HG02610 (cell line): Measurements from ENCODE around the gene THAP4.
A peak's percentile ranks its signal among the peaks of the same experiment; 100 is the strongest.

Experiments used
- ATAC-seq: cut with Tn5 transposase; IDR thresholded peaks from one replicate; pipeline ENCODE4 v1.9.1; 2021; ENCODE audit warnings: mild to moderate bottlenecking, moderate library complexity; ENCODE audit not compliant: unreplicated experiment

The THAP4 gene

DNA sequence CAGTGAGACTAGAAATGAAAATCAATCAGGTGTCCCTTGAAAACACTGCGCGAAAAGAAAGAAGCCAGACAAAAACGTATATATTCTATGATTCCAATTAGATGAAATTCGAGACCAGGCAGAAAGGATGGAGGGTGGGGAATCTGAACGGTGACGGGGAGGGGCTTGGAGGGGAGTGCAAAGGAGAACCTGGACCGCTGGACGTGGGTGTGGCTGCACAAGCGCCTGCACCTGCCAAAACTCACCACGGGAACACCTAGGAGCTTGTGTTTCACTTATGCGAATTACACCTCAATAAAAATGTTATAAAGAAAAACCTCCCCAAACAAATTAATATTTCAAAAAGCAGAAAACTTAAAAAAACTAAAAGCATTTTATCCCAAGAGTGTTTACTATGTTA lies 21.9 kb downstream of the THAP4 start:
- ATAC-seq: no peak

DNA sequence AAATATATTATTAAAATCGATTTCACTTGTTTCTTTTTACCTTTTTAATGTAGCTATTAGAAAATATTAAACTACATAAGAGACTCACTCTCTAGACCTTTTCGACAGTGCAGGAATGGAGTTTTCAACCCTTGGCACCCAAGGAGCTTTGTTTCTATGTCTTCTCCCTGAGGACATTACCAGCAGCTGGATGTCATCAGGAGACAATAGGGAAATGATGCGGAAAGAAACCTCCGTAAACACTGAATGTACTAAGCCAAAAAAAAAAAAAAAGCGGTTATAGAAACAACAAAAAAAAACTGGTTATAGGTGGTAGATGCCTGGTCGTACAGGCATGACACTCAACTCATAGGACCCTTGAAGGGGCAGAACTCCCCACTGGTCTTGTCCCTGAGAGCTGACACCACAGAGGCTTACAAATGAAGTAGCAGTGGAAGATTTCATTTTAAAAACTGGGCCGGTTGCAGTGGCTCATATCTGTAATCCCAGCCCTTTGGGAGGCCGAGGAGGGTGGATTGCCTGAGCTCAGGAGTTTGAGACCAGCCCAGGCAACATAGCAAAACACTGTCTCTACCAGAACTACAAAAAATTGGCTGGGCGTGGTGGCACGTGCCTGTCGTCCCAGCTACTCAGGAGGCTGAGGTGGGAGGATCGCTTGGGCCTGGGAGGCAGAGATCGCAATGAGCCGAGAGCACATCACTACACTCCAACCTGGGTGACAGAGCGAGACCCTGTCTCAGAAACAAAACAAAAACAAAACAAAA lies 23.8 kb downstream of the THAP4 start:
- ATAC-seq: no peak

DNA sequence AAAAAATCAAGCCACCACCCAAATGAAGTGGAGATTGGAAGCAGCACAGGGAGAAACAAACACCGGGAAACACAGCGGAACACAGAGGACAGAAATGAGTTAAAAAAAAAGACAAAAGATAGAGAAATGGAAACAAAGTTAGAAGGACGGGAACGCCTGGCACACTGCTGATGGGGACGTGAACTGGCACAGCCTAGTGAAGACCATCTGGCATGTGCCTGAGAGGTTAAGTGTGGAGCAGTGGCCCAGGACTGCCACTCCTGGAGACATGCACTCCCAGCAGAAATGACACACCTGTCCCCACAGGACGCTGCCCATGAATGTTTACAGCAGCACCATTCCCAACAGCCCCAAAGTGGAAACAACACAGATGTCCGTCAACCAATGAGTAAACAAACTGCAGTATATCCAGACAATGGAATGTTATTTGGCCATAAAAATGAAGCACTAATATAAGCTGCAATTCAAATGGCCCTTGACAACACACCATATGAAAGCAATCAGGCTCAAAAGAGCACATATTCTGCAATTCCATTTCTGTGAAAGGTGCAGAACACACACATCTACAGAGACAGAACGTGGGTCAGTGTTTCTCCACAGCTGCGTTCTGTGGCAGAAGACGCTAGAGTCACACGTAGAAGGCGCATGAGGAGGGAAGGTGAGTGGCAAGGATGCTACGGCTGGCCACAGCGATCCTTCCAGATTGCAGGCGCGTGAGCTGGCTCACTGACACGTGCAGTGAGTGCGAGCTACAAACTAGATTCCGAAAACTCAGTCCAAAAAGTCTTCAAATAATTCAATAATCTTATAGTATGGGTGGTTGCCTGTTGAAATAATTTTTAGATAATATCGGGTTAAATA lies 24.6 kb downstream of the THAP4 start:
- ATAC-seq: no peak

DNA sequence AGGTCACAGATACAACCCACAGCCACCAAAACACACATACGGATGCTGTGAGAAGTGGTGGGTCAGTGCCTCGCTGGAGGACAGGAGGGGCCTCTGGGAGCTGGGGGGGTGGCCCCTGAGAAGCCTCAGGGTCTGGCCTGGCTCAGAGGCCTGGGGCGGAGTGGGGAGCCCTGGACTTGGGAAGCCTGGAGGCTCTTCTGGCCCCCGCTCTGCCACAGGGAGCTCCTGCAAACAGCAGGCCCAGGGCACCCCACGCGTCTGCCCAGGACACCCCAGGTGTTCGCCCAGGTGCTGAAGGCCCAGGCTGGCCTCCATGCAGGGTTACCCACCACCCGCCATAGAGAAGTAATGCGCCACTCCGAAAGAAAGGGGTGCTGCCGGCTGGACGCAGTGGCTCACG lies 25.9 kb downstream of the THAP4 start:
- ATAC-seq: no peak

DNA sequence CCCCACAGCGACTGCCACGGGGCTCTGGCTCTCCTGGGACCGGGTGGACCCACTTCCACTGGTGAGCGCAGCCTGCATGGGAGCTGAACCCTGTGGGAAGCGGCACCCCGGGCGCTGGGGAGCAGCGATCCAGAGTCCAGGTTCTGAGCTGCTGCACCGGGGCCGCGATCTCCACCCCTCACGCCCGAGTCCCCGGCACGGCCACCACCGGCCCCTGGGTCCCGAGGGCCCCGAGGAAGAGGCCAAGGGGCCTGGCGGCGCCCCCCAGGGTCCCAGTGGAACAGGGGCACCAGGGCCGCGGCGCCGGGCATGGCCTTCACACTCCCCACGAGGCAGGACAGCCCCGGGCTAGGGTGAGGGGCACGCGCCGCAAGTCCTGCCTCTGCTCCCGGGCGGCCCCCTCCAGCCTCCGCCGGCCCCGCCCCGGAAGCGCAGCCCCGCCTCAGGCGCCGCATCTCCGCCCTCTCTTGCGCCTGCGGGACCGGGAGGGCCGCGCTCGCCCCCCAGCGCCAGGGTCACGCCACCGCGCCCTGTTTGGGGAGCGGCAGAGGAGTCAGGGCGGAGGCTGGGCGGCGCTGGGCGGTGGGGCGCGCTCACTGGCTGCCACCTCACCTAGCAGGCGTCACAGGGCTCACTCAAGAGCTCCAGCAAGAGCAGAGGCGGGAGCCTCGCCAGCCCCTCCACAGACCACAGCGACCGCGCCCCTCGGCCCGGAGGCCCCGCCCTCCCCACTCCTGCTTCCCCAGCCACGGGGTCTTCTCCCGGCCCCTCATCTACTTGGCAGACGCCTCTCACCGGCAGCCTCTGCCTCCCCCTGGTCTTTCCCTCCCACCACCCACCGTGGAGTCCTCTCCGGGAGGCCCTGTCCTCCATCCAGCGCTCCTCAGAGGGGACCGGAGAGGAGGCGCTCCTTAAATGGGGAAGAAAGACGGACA lies 26.8 kb downstream of the THAP4 start:
- peak; percentile 92 for ATAC-seq

DNA sequence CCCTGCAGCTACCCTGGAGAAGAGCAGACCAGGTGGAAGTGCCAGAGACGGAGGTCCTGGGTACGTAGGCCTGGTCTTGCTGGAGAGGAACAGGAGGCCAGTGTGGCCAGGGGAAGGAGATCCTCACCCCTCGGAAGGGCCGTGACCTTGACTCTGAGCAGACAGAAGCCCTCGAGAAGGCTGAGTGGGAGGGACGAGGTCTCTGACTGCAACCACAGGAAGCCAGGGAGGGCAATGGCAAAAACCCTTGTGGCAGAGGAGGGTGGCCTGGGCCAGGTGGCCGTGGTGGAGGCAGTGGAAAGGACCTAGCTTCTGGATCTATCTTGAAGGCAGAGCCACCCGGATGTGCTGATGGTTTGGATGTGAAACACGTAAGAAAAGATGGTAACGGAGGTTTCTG lies 28.1 kb downstream of the THAP4 start:
- no peak for ATAC-seq

DNA sequence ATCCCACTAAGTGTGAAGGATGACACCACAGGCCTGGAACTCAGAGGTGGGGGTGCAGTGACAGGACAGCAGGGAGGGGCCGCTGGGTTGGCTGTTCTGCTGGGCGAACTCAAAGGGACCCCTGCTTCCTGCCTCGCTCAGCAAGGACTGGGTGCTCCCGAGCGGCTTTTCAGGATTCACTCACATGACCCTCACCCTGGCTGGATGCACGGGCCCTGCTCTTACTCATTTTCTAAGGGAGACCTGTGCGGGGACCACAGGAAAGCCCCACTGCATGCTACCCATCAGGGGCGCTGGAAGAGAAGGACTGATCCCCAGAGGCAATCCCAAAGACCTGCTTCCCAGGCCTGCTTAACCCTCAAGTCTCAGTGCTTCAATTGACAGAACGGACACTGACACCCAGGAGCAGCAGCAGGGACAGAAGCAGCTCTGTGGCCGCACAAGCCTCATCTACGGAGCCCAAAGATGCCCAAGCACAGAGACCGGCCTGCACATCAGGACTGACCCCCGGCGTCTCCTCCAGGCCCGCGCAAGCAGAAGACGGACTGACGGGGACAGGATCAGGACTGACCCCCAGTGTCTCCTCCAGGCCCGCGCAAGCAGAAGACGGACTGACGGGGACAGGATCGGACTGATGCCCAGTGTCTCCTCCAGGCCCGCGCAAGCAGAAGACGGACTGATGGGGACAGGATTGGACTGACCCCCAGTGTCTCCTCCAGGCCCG lies 29.6 kb downstream of the THAP4 start:
- no peak for ATAC-seq

DNA sequence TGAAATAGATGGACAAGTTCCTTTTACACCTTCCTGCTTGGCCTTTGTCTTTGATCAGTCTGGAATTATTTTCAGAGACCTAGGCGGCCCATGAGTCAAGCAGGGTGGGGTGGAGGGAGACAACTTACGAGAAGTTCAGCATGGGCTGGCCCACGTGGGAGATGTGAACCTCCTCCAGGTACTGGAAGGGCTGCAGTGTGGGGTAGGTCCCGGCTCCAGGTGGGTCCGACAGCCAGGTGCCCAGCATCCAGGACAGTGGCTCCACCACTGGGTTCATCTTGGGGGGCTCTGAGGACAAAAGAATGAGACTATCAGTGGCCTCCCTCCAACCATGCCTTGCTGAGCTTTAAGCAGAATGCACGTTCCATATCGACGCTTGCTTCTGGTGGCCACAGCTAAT lies 30.8 kb downstream of the THAP4 start:
- no peak for ATAC-seq

DNA sequence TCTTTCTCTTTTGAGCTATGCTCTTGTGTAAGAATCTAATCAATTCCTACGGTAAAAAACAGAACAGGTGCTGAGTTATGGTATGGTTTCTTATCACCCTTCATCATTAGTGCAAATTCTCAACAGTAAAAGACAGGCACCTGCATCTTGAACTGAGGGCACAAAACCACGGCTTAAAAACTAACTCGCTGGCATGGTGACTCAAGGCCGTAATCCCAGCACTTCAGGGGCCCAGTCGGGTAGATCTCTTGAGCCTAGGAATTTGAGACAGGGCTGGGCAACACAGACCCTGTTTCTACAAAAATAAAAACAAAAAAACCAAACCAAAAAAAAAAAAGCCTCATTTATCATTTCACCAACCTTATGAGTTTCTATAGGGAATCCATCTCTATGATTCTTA lies 33.3 kb downstream of the THAP4 start:
- ATAC-seq: no peak

DNA sequence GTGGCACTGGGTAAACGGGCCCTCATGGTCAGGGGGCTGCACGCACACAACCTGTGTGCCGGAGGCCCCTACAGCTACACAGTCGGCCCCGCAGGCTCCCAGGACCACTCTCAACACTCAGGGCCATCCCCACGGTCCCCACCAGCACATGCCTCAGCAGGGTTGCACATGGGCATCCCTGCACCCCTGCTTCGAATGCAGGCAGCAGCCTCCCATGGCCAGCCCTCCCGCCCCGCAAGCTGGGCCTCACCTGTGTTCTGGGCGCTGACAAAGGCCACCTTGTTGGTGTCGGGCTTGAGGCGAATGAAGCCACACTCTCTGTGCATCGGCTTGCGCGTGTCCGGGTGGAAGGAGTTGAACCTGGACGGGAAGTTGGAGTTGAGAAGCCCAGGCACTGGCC lies 34.2 kb downstream of the THAP4 start:
- no peak for ATAC-seq

DNA sequence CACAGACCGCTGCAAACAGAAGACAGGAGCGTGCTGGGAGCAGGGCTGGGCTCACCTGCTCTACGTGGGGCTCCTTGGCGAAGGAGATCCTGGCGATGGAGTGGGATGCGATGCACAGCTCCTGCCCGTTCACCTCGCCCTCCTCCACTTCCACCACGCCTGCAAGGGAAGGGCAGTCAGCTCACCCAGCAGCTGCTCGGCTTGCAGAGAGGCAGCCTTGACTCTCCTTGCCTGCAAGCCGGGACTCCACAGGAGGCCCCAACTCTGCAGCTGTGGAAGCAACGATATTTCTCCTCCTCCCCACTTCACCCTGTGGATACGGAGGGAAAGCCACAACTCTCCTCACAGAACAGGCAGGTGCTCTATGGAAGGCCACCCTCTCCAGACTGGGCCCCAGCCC lies 35.1 kb downstream of the THAP4 start:
- no peak for ATAC-seq

DNA sequence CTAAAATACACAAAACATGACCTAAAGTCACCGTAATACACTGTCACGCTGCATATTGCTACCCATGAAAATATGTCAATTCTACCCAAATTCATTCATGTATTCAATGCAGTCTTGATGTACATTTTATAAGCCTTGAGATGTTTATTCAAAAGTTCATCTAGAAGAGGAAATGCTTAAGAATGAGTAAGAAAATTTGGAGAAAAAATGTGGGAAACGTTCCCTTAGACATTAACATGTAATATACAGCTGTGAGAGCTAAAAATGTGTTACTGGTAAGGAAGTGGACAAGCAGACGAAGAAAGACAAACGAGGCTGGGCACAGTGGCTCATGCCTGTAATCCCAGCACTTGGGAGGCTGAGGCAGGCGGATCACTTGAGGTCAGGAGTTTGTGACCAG lies 37.3 kb downstream of the THAP4 start:
- no peak for ATAC-seq

DNA sequence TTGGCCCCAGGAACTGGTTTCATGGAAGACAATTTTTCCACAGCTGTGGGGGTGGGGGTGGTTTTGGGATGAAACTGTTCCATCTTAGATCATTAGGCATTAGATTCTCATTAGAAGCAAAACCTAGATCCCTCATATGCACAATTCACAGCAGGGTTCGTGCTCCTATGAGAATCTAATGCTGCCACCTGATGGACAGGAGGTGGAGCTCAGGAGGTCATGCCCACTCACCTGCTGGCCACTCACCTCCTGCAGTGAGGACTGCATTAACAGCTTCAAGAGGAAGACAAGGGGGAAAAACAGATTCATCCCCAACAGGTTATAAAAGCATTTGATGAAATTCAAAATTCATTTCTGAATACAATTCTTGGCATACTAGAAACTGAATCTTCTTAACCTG lies 38.5 kb downstream of the THAP4 start:
- no peak for ATAC-seq

DNA sequence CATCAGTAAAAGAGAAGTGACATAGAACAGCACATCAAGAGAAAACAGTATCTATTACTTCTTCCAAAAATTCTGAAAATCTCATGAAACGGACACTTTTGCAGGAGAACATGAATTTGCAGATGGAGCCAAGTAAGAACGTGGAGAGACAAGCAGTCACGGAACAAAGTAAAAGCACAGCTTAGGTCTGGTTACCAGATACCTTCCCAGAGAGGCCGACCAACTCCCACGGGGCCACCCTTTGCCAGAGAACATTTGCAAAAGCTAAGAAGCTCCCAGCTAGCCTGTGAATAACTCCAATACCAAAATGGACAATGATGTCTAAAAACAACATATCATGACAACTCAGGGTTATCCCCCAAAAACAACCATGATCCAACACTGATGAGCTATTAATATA lies 38.9 kb downstream of the THAP4 start:
- no peak for ATAC-seq

DNA sequence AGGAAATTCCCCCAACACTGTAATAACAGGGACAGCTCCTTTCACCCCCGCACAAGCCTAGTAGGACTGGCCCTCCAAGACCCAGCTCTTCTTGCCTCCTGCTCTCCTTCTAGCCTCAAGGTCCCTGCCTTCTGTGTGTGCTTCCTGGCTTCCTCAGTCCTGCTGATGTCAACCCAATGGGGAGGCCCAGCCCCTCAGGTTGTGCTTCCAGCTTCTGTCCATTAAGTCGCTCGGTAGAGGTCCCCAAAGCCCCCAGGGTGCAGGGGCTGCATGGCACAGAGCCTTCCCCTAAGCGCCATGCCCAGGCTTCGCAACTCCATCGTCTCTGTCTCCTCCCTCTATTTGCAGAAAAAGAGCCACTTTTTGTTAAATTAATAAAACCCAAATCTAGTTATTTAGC lies 39.4 kb downstream of the THAP4 start:
- ATAC-seq: no peak

DNA sequence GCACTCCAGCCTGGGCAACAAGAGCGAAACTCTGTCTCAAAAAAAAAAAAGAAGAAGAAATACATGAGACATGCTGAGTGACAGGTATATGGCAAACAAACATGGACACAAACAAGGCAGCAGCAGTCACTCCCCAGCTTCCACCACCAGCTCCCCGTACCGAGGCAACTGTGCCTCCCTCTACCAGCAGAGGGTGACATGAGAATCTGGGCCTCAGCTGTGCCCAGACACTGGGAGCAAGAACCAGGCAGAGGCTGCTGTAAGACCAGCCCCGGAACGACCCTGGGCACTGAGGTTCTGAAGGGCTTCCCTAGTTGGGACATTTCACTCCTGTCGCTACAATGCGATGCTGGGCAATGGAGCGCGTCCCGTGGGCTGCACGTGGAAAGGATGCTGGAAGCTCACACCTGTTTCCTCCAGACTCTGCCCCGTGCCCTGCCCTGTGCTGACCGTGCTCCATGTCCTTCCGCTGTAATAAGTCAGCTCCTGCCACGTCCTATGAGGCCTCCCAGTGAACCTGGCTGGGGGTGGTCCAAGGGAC lies 41.3 kb downstream of the THAP4 start:
- no peak for ATAC-seq

DNA sequence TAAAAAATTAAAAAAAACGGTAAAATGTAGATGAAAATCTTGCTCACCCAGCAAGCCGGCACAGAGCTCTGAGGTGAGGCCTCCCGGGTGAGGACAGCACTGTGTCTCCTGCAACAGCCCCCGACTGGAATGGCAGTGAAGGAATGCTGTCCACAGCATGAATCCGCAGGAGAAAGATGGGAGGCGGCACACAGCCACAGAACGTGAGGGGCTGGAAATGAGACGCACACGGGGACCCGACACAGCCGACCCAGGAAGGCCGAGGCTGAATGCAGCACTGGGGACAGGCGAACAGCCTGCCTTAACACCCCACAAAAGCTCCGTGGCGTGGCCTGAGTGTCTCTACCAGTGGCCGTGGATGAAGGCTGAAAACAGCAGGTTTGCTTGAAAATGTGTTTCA lies 43.7 kb downstream of the THAP4 start:
- no peak for ATAC-seq

DNA sequence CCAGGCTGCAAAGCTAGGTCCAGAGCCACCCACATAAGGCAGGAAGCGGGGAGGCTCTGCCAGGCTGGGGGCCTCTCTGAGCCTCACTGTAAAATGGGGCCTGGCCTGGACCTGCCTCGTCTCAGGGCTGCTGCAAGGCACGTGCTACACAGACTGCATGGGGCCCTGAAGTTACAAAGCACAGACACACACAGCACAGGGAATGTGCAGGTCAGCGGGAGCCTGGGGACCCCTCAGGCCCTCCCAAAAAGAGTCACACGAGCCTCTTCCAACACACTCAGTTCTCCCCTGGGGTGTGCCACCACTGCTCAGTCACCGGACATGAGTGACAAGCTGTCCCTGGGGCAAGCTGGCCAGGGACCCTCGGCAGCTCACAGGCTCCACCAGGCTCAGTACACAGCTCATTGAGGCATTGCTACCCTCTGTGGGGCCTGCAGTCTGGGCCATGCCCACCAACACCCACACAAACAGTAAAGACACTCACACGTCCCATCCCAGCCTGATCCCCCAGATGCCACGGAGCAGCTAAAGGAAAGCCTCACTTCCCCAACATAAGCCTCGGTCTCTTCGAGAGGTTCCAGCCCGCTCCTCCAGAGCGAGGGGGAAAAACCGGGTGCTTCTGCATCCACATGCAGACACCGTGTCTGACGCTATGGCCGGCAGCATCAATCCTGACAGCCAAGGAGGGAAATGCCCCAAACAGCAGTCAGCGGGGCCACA lies 44.7 kb downstream of the THAP4 start:
- no peak for ATAC-seq
